GM18870 (cell line): ENCODE data around the gene SAG.

Experiments used
- ATAC-seq: cut with Tn5 transposase; IDR thresholded peaks from one replicate; pipeline ENCODE4 v1.9.1; 2021; ENCODE audit warnings: moderate library complexity; ENCODE audit not compliant: unreplicated experiment

Gene SAG

GRCh38 chr2:233307565-233307964, at the start of gene SAG:
TSS of gene SAG (plus strand) at chr2:233307816. CDS start at chr2:233309190, 1,374 bp downstream.
- no peak for ATAC-seq

DNA sequence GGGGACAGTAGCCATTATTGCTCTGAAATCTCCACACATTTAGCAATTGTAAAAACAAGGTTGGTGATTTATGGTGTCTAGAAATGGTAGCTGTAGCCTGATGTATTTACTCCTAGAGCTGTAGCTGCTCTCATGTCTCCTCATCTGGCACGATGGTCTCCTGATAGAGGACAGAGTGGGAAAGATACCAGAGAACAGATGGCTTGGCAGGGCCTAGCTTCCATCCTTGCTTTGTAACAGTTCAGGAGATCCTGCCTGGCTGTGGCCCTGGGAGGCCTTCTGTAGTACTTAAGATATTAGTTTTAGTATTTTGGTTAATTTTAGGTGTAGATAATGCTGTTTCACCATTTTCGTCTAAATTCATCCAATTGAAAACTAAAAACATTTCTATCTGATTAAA, 49.4 kb upstream of the SAG start:
- ATAC-seq, result no peak

GRCh38 chr2:233259730-233260129, 47.9 kb upstream of the SAG start:
- ATAC-seq, result no peak

DNA sequence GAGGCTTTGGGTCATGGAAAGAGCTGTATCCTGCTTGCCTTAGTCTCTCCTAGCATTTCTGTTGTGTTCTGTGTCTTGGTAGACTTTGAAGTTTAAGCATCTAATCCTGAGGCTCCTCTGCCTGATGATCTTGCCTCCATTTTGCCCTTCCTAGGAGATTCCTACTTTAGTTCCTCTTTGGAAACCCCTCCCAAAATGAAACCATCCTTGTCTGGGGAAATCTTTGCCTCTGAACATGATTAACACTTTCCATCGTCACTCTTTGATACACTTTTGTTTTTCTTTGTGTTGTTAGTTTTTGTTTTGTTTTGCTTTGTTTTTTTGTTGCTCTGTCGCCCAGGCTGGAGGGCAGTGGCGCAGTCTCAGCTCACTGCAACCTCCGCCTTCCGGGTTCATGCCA, 47.0 kb upstream of the SAG start:
- ATAC-seq, result no peak

DNA sequence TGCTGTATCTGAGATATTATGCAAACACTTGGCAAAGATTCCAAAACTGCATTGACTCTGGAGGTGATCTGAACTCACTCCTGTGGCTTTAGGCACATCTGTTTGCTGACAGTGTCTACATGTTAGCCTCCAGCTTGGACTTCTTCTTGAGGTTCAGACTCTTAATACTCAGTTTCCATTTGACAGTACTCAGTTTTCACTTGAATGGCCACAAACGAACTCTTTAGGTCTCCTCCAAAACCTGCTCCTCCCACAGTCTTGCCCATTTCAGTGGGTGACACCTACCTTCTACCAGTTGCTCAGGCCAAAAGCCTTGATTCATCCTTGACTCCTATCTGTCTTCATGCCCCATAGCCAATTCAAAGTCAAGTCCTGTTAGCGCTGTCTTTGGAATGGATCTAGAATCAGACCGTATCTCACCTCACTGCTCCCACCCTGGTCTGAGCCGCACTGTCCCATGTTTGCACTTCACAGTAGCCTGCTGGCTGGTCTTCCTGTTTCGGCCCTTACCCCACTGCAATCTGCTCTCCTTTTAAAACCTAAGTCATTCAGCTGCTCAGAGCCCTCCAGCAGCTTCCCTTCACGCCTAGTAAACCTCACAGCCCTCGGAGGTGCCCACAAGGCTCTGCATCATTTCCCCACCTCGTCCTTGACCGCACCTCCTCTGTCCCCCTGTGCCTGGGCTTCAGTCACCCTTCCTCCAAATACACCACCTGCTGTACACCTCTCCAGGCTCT, 45.6 kb upstream of the SAG start:
- no peak for ATAC-seq

GRCh38 chr2:233262562-233262961, 45.1 kb upstream of the SAG start:
- ATAC-seq, result no peak

GRCh38 chr2:233263045-233263570, 44.5 kb upstream of the SAG start:
- ATAC-seq, result no peak

DNA sequence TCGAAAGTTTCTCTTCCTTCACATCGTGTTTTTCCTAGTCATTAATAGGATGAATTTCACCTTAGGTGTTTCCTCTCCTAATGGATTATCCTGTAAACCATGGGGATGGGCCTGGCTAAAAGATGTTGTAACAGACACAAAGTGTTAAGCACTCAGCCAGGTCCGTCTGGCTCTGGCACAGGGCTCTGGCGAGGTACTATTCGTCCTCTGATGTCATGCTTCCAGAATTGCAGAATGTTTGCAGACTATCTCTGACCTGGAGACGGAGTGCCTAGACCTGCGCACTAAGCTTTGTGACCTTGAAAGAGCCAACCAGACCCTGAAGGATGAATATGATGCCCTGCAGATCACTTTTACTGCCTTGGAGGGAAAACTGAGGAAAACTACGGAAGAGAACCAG, 42.9 kb upstream of the SAG start:
- no peak for ATAC-seq

- ATAC-seq, result no peak
These were observed 41.7 kb upstream of the SAG start for GRCh38 chr2:233265899-233266431.

- ATAC-seq, result no peak
These were observed 41.1 kb upstream of the SAG start for GRCh38 chr2:233266481-233266880.

GRCh38 chr2:233267516-233268245, 39.9 kb upstream of the SAG start:
- ATAC-seq, result peak; percentile 63

- no peak for ATAC-seq
These were observed 37.2 kb upstream of the SAG start for GRCh38 chr2:233270366-233270765.

DNA sequence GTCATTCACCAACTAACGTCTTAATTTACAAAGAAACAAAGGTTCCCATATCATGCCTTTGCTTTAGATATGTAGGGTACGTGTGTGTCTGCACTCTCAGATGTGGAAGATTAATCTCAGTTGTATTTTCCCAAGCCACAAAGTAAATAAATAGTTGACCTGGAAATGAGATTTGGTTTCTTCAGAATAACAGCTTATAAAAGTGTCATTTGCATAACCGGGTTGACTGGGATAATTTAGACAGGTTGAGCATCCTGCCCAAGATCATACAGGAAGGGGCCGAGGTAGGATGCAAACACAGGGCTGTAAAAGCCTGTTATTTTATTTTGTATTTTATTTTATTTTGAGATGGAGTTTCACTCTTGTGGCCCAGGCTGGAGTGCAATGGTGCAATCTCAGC, 36.7 kb upstream of the SAG start:
- ATAC-seq, result no peak

DNA sequence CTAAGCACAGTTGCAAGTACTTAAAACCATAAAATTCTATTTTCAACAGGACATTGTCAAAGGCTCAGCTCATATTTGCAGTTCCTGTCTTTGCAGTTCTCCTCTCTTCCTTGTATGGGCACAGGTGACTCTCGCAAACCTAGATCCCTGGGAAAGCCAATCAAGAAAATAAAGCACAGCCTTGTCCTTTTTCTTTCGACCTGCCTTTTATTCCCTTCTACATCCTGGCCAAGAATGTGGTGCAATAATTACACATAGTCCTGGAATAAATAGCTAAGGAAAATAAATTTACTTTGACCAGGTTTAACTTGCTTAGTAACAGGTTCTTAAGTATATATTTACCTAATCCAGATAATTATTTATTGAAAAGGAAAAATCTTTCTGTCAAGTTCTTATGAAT, 35.9 kb upstream of the SAG start:
- ATAC-seq, result no peak

DNA sequence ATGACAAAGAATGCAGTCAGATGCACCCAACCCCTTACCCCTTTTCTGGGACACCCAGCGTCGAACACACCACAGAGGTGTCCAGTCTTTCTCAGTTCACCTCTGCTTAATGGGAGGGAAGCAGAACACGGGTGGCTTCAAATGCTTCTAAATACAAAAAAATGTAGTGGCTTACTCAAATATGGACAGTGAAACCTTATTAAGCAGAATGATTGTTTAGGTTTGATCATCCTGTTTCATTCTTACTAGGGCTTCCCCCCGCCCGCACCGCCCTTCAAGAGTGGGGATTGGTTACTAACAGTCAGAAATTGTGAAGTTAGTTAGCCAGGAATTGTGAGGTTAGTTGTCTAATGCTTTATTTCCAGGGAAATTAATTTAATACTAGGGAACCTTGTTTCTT, 34.5 kb upstream of the SAG start:
- no peak for ATAC-seq

GRCh38 chr2:233275223-233275622, 32.4 kb upstream of the SAG start:
- no peak for ATAC-seq

GRCh38 chr2:233278921-233279320, 28.7 kb upstream of the SAG start:
- no peak for ATAC-seq

DNA sequence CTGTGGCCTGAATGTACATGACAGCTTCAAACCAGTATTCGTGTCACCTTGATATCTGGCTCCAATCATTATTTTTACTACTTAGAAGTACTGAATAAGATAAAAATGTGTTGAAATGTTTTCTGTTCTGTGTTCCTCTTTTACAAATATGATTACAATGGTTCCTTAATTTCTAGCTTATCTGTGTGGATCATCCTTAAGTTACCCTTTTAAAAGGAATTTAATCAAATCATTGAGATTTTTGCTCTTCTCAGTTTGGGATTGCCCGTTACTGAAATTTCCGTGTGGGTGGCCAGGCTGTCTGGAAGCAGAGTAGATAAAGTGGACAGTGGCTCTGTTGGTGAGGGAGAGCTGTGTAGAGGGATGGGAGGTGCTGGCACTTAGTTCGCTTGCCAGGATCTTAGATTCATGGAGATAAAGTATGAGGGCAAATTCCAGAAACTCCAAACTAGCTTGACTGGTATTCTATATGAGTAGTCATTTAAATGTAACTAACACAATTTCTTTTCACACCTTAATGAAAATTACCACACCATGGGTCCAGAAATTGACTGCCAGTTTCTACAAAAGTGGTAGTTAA, 27.4 kb upstream of the SAG start:
- ATAC-seq, result no peak

DNA sequence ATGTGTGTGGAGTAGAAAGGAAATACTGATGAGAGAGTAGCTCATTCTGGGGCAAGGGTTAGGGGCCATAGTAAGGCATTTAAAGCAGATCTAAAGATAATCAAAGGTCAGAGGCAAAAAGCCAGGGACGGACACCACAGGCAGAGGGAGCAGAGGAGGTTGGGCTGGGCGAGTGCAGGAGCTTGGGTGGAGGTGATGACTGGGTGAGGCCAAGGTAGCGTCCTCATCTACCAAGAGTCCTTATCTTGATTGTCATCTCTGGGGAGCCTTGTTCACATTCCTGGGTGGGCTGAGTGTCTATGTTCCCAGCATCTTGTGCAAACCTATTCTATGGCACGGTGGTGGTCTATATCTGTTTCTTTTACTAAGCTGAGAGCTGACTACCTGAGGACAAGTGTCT, 26.1 kb upstream of the SAG start:
- no peak for ATAC-seq

GRCh38 chr2:233281992-233282603, 25.5 kb upstream of the SAG start:
- ATAC-seq, result no peak

GRCh38 chr2:233285921-233286320, 21.7 kb upstream of the SAG start:
- ATAC-seq, result no peak
